Left colon (tissue), 2 donors: ENCODE data around the gene INPP5D. TPM values are rescaled to one million over a fixed set of nuclear protein-coding genes. Genes with fewer than 3 reads are reported as not detected.
"Not testable (repeated sequence)": the region's sequence is repeated elsewhere in the genome, so short reads cannot be mapped to it uniquely, and the experiment has no call there.

ENCODE experiments used
- ATAC-seq: fragments of 200-7000 bp; cut with Tn5 transposase; one replicate; pipeline ENCODE4 v1.9.1; 2020; ENCODE audit warnings: mild to moderate bottlenecking, moderate library complexity
- DNase-seq, 2 donors: peaks; one replicate each; pipeline ENCODE4 v3.0.0-alpha.2; 2020
- intact Hi-C, 2 donors: fragments of 100-400 bp; cut with DNase I in 1 of 2; cut with micrococcal nuclease in 1 of 2; formaldehyde crosslinking; loops; one replicate each; pipeline versions ENCODE4 v1.11.2 to v1.14.0; 2022; cut with DNase I, micrococcal nuclease
- total RNA-seq, 2 donors: library from RNA; stranded (reverse); fragmentation: NEBNext Ultra II Directional; extraction: Animal tissue kit (Norgen Biotek cat#: 25700); gene quantifications; one replicate each; pipeline ENCODE4 v1.2.1, GENCODE V29; 2021
- donor health status: DM: no; HTN: no; CAD: no.
- donor health status: DM: yes; HTN: yes; CAD: no.

The INPP5D gene
- total RNA-seq, 2 donors from 2014 or later, result 6.6 to 10.6 TPM

GRCh38 chr2:233147829-233148167, 87.7 kb downstream of the INPP5D start:
- ATAC-seq (no peak), DNase-seq (no peak)
- intact Hi-C loops, result no loop called here

GRCh38 chr2:233148354-233148753, 88.2 kb downstream of the INPP5D start:
- no peak for ATAC-seq
- intact Hi-C loops, result no loop called here
- no peak for DNase-seq

GRCh38 chr2:233152541-233152940, 92.4 kb downstream of the INPP5D start:
- ATAC-seq, result no peak
- intact Hi-C loops, result no loop called here
- no peak for DNase-seq

GRCh38 chr2:233153146-233153798, 93.1 kb downstream of the INPP5D start:
- intact Hi-C loops, result no loop called here
- ATAC-seq (no peak), DNase-seq (no peak)

- intact Hi-C loops, result no loop called here
- ATAC-seq, result no peak
- no peak for DNase-seq
Observed at GRCh38 chr2:233156001-233156400, 95.9 kb downstream of the INPP5D start.

GRCh38 chr2:233156461-233156860, 96.3 kb downstream of the INPP5D start:
- ATAC-seq, DNase-seq, intact Hi-C loops: not testable (repeated sequence)

- DNase-seq, result no peak
- intact Hi-C loops, result no loop called here
- no peak for ATAC-seq
Observed at GRCh38 chr2:233161730-233162129, 101.6 kb downstream of the INPP5D start.

GRCh38 chr2:233162770-233163169, 102.6 kb downstream of the INPP5D start:
- intact Hi-C loops, result no loop called here
- DNase-seq (no peak), ATAC-seq (no peak)

GRCh38 chr2:233163486-233164103, 103.5 kb downstream of the INPP5D start:
- DNase-seq (no peak), ATAC-seq (no peak)
- intact Hi-C loops, result no loop called here

- no peak for ATAC-seq
- intact Hi-C loops, result no loop called here
Observed at GRCh38 chr2:233164128-233164635, 104.0 kb downstream of the INPP5D start.

GRCh38 chr2:233164967-233165366, 104.8 kb downstream of the INPP5D start:
- intact Hi-C loops, result no loop called here
- ATAC-seq, result no peak

More at GRCh38 chr2:233164128-233164635, 104.0 kb downstream of the INPP5D start:
- DNase-seq, result no peak

GRCh38 chr2:233165543-233165894, 105.4 kb downstream of the INPP5D start:
- intact Hi-C loops, result no loop called here
- DNase-seq, result no peak
- no peak for ATAC-seq

More at GRCh38 chr2:233164967-233165366, 104.8 kb downstream of the INPP5D start:
- no peak for DNase-seq

GRCh38 chr2:233165895-233166661, 105.9 kb downstream of the INPP5D start:
- DNase-seq, result peak; percentile 64 to 66
- intact Hi-C loops, result no loop called here
- peak; percentile 91 for ATAC-seq

- DNase-seq (no peak), ATAC-seq (no peak)
- intact Hi-C loops, result no loop called here
Observed at GRCh38 chr2:233168445-233168844, 108.3 kb downstream of the INPP5D start.

- intact Hi-C loops, result no loop called here
- no peak for ATAC-seq
- DNase-seq, result no peak
Observed at GRCh38 chr2:233168919-233169318, 108.8 kb downstream of the INPP5D start.

- no peak for DNase-seq
- ATAC-seq, result no peak
- intact Hi-C loops, result no loop called here
Observed at GRCh38 chr2:233171344-233171743, 111.2 kb downstream of the INPP5D start.

- intact Hi-C loops, result no loop called here
- ATAC-seq (no peak), DNase-seq (no peak)
Observed at GRCh38 chr2:233173115-233173514, 113.0 kb downstream of the INPP5D start.

GRCh38 chr2:233174137-233174536, 114.0 kb downstream of the INPP5D start:
- DNase-seq, result no peak
- ATAC-seq, result no peak
- intact Hi-C loops, result no loop called here

- ATAC-seq (no peak), DNase-seq (no peak)
- intact Hi-C loops, result no loop called here
Observed at GRCh38 chr2:233178994-233179847, 119.1 kb downstream of the INPP5D start.
